Kidney epithelial cell (primary cell): ENCODE measurements around the gene FGF18. TPM values are rescaled to one million over a fixed set of nuclear protein-coding genes. Genes with fewer than 3 reads are reported as not detected.
"Not testable (repeated sequence)": the region's sequence is repeated elsewhere in the genome, so short reads cannot be mapped to it uniquely, and the experiment has no call there.

ENCODE experiments used
- DNase-seq: peaks from one replicate; pipeline ENCODE4 v3.0.0-alpha.2; 2010; ENCODE audit warnings: low read depth
- H3K27me3 ChIP-seq: 2 replicates; pipeline ENCODE4 v1.6.0; 2011; ENCODE audit warnings: low read length; ENCODE audit not compliant: control insufficient read depth, insufficient read depth
- H3K36me3 ChIP-seq: 2 replicates; pipeline ENCODE4 v1.5.1; 2011; ENCODE audit warnings: low read length; ENCODE audit not compliant: control insufficient read depth, insufficient read depth
- H3K4me3 ChIP-seq: 2 replicates; pipeline ENCODE4 v1.5.1; 2011; ENCODE audit warnings: low read depth, mild to moderate bottlenecking, control low read depth, low read length
- total RNA-seq: library from RNA; depleted of rRNA; stranded (reverse); fragments of >200 nt; gene quantifications from 2 replicates; pipeline ENCODE4 v1.2.3, GENCODE V29; 2015
- TF ChIP-seq, protein P1 (sequence below): IDR thresholded peaks from 2 replicates; pipeline ENCODE4 v1.5.1; 2011; ENCODE audit warnings: mild to moderate bottlenecking, moderate library complexity, low read length, control low read depth, inconsistent platforms; ENCODE audit not compliant: insufficient read depth, poor library complexity, severe bottlenecking

FGF18 gene
- total RNA-seq, 1 donor from 2014 or later = not detected

DNA sequence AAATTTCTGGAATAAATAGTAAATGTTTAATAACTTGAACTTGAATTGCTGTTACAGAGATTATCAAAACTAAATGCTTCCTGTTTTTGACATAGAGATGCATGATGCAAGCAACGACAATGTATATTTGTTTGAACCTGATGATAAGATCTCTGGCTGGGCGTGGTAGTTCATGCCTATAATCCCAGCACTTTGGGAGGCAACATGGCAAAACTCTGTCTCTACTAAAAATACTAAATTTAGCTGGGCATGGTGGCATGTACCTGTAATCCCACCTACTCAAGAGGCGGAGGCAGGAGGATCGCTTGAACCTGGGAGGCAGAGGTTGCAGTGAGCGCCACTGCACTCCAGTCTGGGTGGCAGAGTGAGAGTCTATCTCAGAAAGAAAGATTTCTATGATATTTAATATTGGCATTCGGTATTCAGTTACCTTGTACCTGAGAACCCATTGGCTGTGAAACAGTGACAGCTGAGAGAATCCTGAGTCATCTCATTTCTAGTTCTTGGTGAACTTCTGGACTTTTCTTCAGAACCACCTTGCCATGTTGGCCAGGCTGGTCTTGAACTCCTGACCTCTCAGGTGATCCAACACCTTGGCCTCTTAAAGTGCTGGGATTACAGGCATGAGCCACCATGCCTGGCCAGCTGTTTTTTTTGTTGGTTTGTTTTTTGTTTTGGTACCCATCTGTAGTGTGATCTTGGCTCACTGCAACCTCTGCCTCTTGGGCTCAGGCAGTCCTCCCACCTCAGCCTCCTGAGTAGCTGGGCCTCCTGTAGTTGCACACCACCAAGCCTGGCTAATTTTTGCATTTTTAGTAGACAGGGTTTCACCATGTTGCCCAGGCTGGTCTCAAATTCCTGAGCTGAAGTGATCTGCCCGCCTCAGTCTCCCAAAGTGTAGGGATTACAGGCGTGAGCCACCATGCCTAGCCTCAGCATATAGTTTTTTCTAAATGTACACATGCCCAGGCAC lies 10.0 kb upstream of the FGF18 start:
- DNase-seq = no peak
- peaks cover 1% of the 10 kb centered on the region for H3K36me3 ChIP-seq
- TF ChIP-seq, protein P1, sequence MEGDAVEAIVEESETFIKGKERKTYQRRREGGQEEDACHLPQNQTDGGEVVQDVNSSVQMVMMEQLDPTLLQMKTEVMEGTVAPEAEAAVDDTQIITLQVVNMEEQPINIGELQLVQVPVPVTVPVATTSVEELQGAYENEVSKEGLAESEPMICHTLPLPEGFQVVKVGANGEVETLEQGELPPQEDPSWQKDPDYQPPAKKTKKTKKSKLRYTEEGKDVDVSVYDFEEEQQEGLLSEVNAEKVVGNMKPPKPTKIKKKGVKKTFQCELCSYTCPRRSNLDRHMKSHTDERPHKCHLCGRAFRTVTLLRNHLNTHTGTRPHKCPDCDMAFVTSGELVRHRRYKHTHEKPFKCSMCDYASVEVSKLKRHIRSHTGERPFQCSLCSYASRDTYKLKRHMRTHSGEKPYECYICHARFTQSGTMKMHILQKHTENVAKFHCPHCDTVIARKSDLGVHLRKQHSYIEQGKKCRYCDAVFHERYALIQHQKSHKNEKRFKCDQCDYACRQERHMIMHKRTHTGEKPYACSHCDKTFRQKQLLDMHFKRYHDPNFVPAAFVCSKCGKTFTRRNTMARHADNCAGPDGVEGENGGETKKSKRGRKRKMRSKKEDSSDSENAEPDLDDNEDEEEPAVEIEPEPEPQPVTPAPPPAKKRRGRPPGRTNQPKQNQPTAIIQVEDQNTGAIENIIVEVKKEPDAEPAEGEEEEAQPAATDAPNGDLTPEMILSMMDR = no peak
- no peak overlapping the region for H3K4me3 ChIP-seq
- H3K27me3 ChIP-seq = no peaks in the 10 kb centered on the region

DNA sequence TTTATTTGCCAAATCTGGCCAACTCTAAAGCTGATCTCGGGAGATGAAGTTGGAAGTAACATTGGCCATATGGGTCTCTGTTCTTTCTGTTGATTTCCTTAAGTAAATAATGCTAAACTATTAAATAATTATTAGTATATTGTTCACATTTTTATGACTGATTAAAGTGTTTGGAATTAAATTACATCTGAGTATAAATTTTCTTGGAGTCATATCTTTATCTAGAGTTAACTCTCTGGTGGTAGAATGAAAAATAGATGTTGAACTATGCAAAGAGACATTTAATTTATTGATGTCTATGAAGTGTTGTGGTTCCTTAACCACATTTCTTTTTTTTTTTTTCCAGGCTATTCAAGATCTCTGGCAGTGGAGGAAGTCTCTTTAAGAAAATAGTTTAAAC lies 9.3 kb upstream of the FGF18 start:
- H3K27me3 ChIP-seq = no peaks in the 10 kb centered on the region
- DNase-seq = no peak
- TF ChIP-seq, protein P1 = no peak
- no peak overlapping the region for H3K4me3 ChIP-seq
- H3K36me3 ChIP-seq = peaks cover 1% of the 10 kb centered on the region

DNA sequence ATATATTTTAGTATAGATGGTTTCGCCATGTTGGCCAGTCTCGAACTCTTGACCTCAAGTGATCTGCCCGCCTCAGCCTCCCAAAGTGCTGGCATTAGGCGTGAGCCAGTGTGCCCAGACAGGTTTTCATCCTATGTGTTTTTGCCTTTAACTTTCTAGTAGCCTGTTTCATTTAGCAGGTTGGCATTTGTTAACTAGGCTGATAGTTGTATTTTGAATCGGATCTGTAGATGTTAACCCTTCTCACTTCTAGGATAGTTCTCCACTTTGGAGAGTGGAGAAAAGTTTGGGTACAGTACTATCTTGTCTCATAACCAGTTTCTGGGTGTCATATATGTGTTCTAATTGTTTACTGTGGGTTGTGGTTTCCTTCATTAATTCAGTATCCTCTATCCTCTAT lies 7.3 kb upstream of the FGF18 start:
- Histone ChIP-seq H3K36me3 (peaks cover 1% of the 10 kb centered on the region), H3K27me3 (no peaks in the 10 kb centered on the region), H3K4me3 (no peak overlapping the region)
- TF ChIP-seq, protein P1 = no peak
- no peak for DNase-seq

DNA sequence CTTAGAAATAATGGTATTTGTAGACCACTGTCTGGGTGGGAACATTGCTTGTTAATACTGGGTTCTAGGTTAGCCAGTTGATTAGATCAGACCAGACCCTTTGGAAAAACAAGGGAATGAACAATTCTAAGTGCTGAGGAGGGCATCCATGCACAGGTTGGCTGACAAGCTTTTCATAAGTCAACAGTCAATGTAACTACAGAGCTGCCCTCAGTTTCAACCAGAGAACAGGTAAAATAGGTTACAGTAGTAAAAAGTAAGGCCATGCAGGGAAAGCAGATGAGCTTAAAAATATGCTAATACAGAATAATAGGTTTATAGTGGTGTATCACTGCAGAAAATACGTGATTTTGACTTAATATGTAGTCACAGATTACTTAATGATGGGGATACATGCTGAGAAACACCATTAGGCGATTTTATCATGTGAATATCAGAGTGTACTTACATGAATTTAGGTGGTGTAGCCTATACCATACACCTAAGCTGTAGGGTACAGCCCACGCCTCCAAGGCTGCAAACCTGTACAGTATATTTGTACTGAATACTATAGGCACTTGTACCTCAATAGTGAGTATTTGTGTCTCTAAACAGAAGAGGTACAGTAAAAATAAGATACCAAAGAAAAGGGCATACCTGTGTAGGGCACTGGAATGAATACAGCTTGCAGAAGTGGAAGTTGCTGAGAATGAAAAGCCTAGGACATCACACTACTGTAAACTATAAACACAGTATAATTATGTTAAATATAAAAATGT lies 6.1 kb upstream of the FGF18 start:
- TF ChIP-seq, protein P1 = no peak
- Histone ChIP-seq H3K4me3 (no peak overlapping the region), H3K27me3 (no peaks in the 10 kb centered on the region), H3K36me3 (peaks cover 1% of the 10 kb centered on the region)
- DNase-seq = no peak

DNA sequence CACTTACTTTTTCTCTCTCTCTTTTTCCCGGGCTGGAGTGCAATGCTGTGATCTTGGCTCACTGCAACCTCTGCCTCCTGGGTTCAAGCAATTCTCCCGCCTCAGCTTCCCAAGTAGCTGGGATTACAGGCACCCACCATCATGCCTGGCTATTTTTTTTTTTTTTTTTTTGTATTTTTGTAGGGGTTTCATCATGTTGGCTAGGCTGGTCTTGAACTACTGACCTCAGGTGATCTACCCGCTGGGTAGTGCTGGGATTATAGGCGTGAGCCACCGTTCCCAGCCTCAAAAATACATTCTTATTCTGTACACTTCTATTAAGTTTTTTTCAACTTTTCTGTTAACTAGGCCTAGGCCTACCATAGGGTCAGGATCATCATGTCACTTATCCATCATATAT lies 5.5 kb upstream of the FGF18 start:
- not testable (repeated sequence) for DNase-seq, H3K36me3 ChIP-seq, H3K27me3 ChIP-seq, H3K4me3 ChIP-seq

DNA sequence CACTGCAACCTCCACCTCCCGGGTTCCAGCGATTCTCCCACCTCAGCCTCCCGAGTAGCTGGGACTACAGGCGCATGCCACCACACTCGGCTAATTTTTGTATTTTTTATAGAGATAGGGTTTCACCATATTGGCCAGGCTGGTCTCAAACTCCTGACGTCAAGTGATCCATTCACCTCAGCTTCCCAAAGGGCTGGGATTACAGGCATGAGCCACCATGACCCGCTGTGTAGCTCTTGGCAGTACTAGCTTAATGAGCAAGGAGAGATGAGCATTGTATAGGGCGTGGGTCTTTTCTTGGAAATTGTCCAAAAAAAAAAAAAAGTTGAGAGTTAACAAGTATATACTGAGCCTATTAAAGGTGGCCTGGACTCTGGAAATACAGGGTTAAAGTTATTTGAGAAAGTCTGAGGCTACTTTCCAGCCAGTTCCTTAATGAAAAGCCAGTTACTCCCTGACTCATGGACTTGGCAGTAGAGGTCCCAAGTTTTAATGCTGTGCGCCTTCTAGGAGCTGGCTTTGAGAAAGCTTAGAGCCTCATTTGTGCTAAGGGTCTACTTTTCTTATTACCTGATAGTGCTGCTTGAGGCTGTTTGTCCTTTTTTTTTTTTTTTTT lies 4.2 kb upstream of the FGF18 start:
- Histone ChIP-seq H3K27me3 (peaks cover 2% of the 10 kb centered on the region), H3K4me3 (no peak overlapping the region), H3K36me3 (no peaks in the 10 kb centered on the region)
- DNase-seq = no peak
- TF ChIP-seq, protein P1 = no peak
